Activated CD4-positive, alpha-beta T cell treated with anti-CD3 and anti-CD28 coated beads, Interleukin-2, amount 10 ng/mL, durations not matched to agents 7 days and 5 days (primary cell): ENCODE measurements around the gene DHODH. TPM values are rescaled to one million over a fixed set of nuclear protein-coding genes. Genes with fewer than 3 reads are reported as not detected.
"Not testable (repeated sequence)": the region's sequence is repeated elsewhere in the genome, so short reads cannot be mapped to it uniquely, and the experiment has no call there.

Source experiments
- CTCF ChIA-PET: fragments of 350-600 bp; sonication (Branson Sonifier 250); formaldehyde crosslinking; loops from one replicate; lab custom pipeline; 2021; ENCODE audit warnings: antibody characterized with exemption; lab: Charles Lee
- POLR2A ChIA-PET: fragments of 350-600 bp; sonication (Branson Sonifier 250); formaldehyde crosslinking; loops from one replicate; lab custom pipeline; 2021; ENCODE audit warnings: antibody characterized with exemption; lab: Charles Lee
- DNase-seq: peaks from one replicate; pipeline ENCODE4 v3.0.0-alpha.2; 2020
- H3K27ac Mint-ChIP-seq: one replicate; pipeline ENCODE4 v1.8.0; 2021; ENCODE audit warnings: mild to moderate bottlenecking, moderate library complexity, mixed read lengths
- H3K27me3 Mint-ChIP-seq: one replicate; pipeline ENCODE4 v1.8.0; 2021; ENCODE audit warnings: mixed read lengths
- H3K36me3 Mint-ChIP-seq: one replicate; pipeline ENCODE4 v1.8.0; 2021; ENCODE audit warnings: low read depth, mixed read lengths
- H3K4me1 Mint-ChIP-seq: one replicate; pipeline ENCODE4 v1.8.0; 2021; ENCODE audit warnings: mixed read lengths
- H3K4me3 Mint-ChIP-seq: one replicate; pipeline ENCODE4 v1.8.0; 2021; ENCODE audit warnings: mild to moderate bottlenecking, moderate library complexity, mixed read lengths
- H3K9me3 Mint-ChIP-seq: one replicate; pipeline ENCODE4 v1.8.0; 2021; ENCODE audit warnings: mixed read lengths
- total RNA-seq, 2 experiments: library from RNA; stranded (reverse); gene quantifications; one replicate each; pipeline ENCODE4 v1.2.3, GENCODE V29; 2021

The DHODH gene
- total RNA-seq, 2 experiments from 2014 or later = 10.9 to 11.8 TPM

DNA sequence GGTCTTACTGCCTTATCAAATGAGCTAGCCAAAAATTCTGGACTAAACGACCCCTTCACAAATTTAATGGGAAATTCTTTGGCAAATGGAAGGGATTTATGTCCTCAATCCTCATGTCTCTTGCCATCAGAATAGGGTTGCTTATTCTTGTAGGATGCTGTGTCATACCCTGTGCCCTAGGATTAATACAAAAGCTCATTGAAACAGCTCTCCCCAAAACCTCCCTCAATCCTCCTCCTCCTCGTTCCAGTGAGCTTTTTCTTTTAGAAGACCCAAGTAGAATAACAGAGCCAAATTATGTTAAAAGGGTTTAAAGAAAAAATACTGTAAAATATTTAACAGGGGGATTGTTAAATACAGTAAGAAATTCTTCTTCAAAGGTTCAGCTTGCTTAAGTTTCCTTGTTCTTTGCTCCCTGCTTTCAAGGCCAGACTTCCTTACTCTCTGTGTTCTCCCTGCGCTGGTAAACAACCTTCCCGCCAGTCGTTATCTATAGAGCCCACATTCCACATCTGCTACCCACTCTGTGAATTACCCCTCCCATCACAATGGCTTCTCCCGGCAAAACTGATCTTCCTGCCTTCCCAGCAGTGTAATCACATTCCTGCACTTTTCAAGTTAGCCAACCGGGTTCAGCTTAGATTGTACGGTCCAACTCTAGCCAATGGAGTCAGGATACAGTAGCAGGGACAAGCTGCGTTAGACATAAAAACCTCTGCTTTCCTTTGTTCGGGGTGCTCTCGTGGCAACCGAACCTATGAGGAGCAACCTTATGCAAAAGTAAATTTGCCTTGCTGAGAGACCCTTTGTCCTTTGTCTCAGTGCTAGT is 64.2 kb downstream of the DHODH start:
- no peaks in the 10 kb centered on the region for H3K4me1 Mint-ChIP-seq
- no peaks in the 10 kb centered on the region for H3K27me3 Mint-ChIP-seq
- no peak for DNase-seq
- no peak overlapping the region for H3K4me3 Mint-ChIP-seq
- H3K36me3 Mint-ChIP-seq = no peaks in the 10 kb centered on the region
- ChIA-PET POLR2A (no interaction called here), CTCF (interaction anchor here (0.8 kb wide), 1 partner anchor 10 kb away, joined by 3 read pairs; no protein-coding TSS in a partner anchor)
- no peaks in the 10 kb centered on the region for H3K9me3 Mint-ChIP-seq
- H3K27ac Mint-ChIP-seq = no peak overlapping the region

- H3K36me3 Mint-ChIP-seq = no peaks in the 10 kb centered on the region
- H3K27me3 Mint-ChIP-seq = no peaks in the 10 kb centered on the region
- no peaks in the 10 kb centered on the region for H3K4me1 Mint-ChIP-seq
- no peak overlapping the region for H3K27ac Mint-ChIP-seq
- POLR2A ChIA-PET = no interaction called here
- no peak overlapping the region for H3K4me3 Mint-ChIP-seq
- DNase-seq = no peak
- CTCF ChIA-PET = no interaction called here
- no peaks in the 10 kb centered on the region for H3K9me3 Mint-ChIP-seq
Measured at GRCh38 chr16:72073560-72074230, 65.2 kb downstream of the DHODH start.

- H3K27me3 Mint-ChIP-seq, DNase-seq, H3K4me1 Mint-ChIP-seq, H3K27ac Mint-ChIP-seq, POLR2A ChIA-PET, H3K4me3 Mint-ChIP-seq, H3K36me3 Mint-ChIP-seq, H3K9me3 Mint-ChIP-seq: not testable (repeated sequence)
- CTCF ChIA-PET = interaction anchor here (0.7 kb wide), 1 partner anchor 10 kb away, joined by 3 read pairs; no protein-coding TSS in a partner anchor
Measured at GRCh38 chr16:72075067-72075466, 66.5 kb downstream of the DHODH start.

Other genes with a start within 250 kb of the DHODH start
- 10 to 100 TPM; 76.4 to 83.4 TPM for gene AP1G1, start 199.9 kb upstream of the DHODH start, total RNA-seq
- gene ATXN1L, start 162.8 kb upstream of the DHODH start, total RNA-seq = 10 to 100 TPM; 23.2 to 23.6 TPM
- gene ZNF821, start 124.6 kb upstream of the DHODH start, total RNA-seq = 1 to 10 TPM; 7.1 to 7.7 TPM
- 100 to 1,000 TPM; 180 to 191 TPM for gene IST1, start 113.2 kb upstream of the DHODH start, total RNA-seq
- under 1 TPM; 0.12 to 0.17 TPM for gene PKD1L3, start 8.3 kb upstream of the DHODH start, total RNA-seq
- gene HP, start 45.8 kb downstream of the DHODH start, total RNA-seq = not detected
- not detected for gene HPR, start 54.5 kb downstream of the DHODH start, total RNA-seq
- 10 to 100 TPM; 14.8 to 16.0 TPM for gene TXNL4B, start 84.9 kb downstream of the DHODH start, total RNA-seq
- gene DHX38, start 85.1 kb downstream of the DHODH start, total RNA-seq = 10 to 100 TPM; 67.5 to 82.3 TPM
- gene PMFBP1, start 163.4 kb downstream of the DHODH start, total RNA-seq = 1 to 10 TPM; 3.1 to 3.3 TPM